K562 (cell line): ENCODE measurements around the gene HTR4. TPM values are rescaled to one million over a fixed set of nuclear protein-coding genes. Genes with fewer than 3 reads are reported as not detected.

Source experiments
- ATAC-seq: fragments of 200-7000 bp; cut with Tn5 transposase; 3 replicates; pipeline ENCODE4 v1.9.1; 2020; ENCODE audit warnings: moderate library complexity
- BruUV-seq: library from RNA; stranded (reverse); fragments of 400-500 nt; replicated peaks from 2 replicates; lab custom pipeline; 2021; lab: Mats Ljungman, UMichigan
- CTCF ChIA-PET: fragments of 300-600 bp; formaldehyde crosslinking; extraction: SDS; loops from one replicate; lab custom pipeline; 2021; ENCODE audit warnings: low intra/inter-chr PET ratio; lab: Yijun Ruan, JAX
- POLR2A ChIA-PET: fragments of 300-600, 350-650 bp; sonication (Branson Sonifier 250); formaldehyde crosslinking; extraction: SDS; loops from one replicate; lab custom pipeline; 2021; ENCODE audit warnings: antibody characterized with exemption, inconsistent platforms; lab: Yijun Ruan, JAX
- DNase-seq, 4 experiments: peaks; one replicate each; pipeline versions ENCODE4 v3.0.0 to v3.0.0-alpha.2; 2011 to 2018; ENCODE audit warnings: low spot score in 3 of 4, mixed read lengths in 3 of 4; ENCODE audit errors: extremely low read depth in 1 of 4
- FAIRE-seq: peaks from 2 replicates; lab custom pipeline; 2011; peaks lifted over from hg19 to GRCh38; lab: Jason Lieb, UNC
- H2AFZ ChIP-seq: 2 replicates; pipeline ENCODE4 v1.6.0; 2011; ENCODE audit warnings: low read depth, low read length, control low read depth, inconsistent platforms
- H3K27ac ChIP-seq: fragments of 200-600 bp; 3 replicates; pipeline ENCODE4 v1.8.0; 2011; ENCODE audit warnings: low read depth, mild to moderate bottlenecking, control low read depth, inconsistent platforms, low read length, moderate library complexity, mixed read lengths; ENCODE audit errors: extremely low read depth
- H3K27me3 ChIP-seq, 2 experiments: fragments of 300-600 bp in 1 of 2; 2 replicates in 1 of 2; 3 replicates in 1 of 2; pipeline versions ENCODE4 v1.6.0 to v1.8.0; 2011; ENCODE audit warnings: inconsistent platforms in 2 of 2, low read length in 2 of 2, mild to moderate bottlenecking in 1 of 2, mixed read lengths in 1 of 2, moderate library complexity in 1 of 2; ENCODE audit not compliant: control insufficient read depth in 2 of 2, insufficient read depth in 2 of 2
- H3K36me3 ChIP-seq: fragments of 300-600 bp; 3 replicates; pipeline ENCODE4 v1.8.0; 2011; ENCODE audit warnings: mild to moderate bottlenecking, low read length, inconsistent platforms; ENCODE audit not compliant: control insufficient read depth, insufficient read depth
- H3K4me1 ChIP-seq, 2 experiments: fragments of 200-600 bp in 1 of 2; replicated peaks in 1 of 2; 2 replicates in 1 of 2; 3 replicates in 1 of 2; pipeline versions ENCODE4 v1.5.1 to v1.8.0; 2011; ENCODE audit warnings: inconsistent platforms in 2 of 2, low read length in 2 of 2, mild to moderate bottlenecking in 1 of 2, mixed read lengths in 1 of 2, moderate library complexity in 1 of 2; ENCODE audit not compliant: control insufficient read depth in 2 of 2, insufficient read depth in 2 of 2
- H3K4me2 ChIP-seq: 2 replicates; pipeline ENCODE4 v1.6.1; 2011; ENCODE audit warnings: low read length, control low read depth, inconsistent platforms, mixed read lengths; ENCODE audit not compliant: insufficient read depth
- H3K4me3 ChIP-seq: fragments of 200-600 bp; sonication (generic), shearing (Covaris generic); 2 replicates; pipeline ENCODE4 v1.5.1; 2016; ENCODE audit warnings: control low read depth, inconsistent platforms
- H3K79me2 ChIP-seq: fragments of 200-600 bp; 3 replicates; pipeline ENCODE4 v1.8.0; 2011; ENCODE audit warnings: low read length, inconsistent platforms; ENCODE audit not compliant: control insufficient read depth, insufficient read depth
- H3K9ac ChIP-seq, 2 experiments: 2 replicates each; pipeline versions ENCODE4 v1.6.0 to v1.6.1; 2011; ENCODE audit warnings: low read depth in 2 of 2, low read length in 2 of 2, control low read depth in 1 of 2, inconsistent platforms in 1 of 2, mild to moderate bottlenecking in 1 of 2, mixed read lengths in 1 of 2; ENCODE audit not compliant: insufficient read depth in 1 of 2
- H3K9me1 ChIP-seq: one replicate; pipeline ENCODE4 v1.6.0; 2011; ENCODE audit warnings: inconsistent platforms, mild to moderate bottlenecking, low read length, moderate library complexity; ENCODE audit not compliant: control insufficient read depth, insufficient read depth
- H3K9me3 ChIP-seq: replicated peaks from 2 replicates; pipeline ENCODE4 v1.5.1; 2011; ENCODE audit warnings: low read depth, low read length, inconsistent platforms; ENCODE audit not compliant: control insufficient read depth, insufficient read depth
- H4K20me1 ChIP-seq: replicated peaks from 2 replicates; pipeline ENCODE4 v1.6.1; 2011; ENCODE audit warnings: low read length, inconsistent platforms, mixed read lengths; ENCODE audit not compliant: control insufficient read depth, insufficient read depth
- CBFA2T3 ChIP-seq: fragments of 450-650 bp; IDR thresholded peaks from 2 replicates; pipeline ENCODE4 v1.6.1; 2017
- DIDO1 ChIP-seq: fragments of 450-650 bp; IDR thresholded peaks from 2 replicates; pipeline ENCODE4 v1.6.1; 2016; ENCODE audit warnings: low read depth, missing biosample characterization, missing genetic modification characterization
- HDAC2 ChIP-seq: fragments of 450-650 bp; IDR thresholded peaks from 2 replicates; pipeline ENCODE4 v1.6.1; 2016; ENCODE audit warnings: mild to moderate bottlenecking
- HMG20B ChIP-seq: fragments of 250-450 bp; sonication (Bioruptor Pico); IDR thresholded peaks from 2 replicates; pipeline ENCODE4 v1.5.0; 2021; ENCODE audit warnings: mild to moderate bottlenecking
- MXI1 ChIP-seq: IDR thresholded peaks from 2 replicates; pipeline ENCODE4 v1.6.1; 2011; ENCODE audit warnings: low read depth, mild to moderate bottlenecking, improper control_type of control experiment, low read length
- NCOR1 ChIP-seq: fragments of 450-650 bp; IDR thresholded peaks from 2 replicates; pipeline ENCODE4 v1.6.1; 2016; ENCODE audit warnings: mild to moderate bottlenecking, moderate library complexity
- NFATC3 ChIP-seq: fragments of 450-650 bp; IDR thresholded peaks from 2 replicates; pipeline ENCODE4 v1.6.1; 2017; ENCODE audit warnings: mild to moderate bottlenecking
- RBM25 ChIP-seq: fragments of 200-400 bp; formaldehyde crosslinking; IDR thresholded peaks from 2 replicates; pipeline ENCODE4 v1.6.1; 2018; ENCODE audit warnings: low read length, low read depth, moderate library complexity; ENCODE audit not compliant: severe bottlenecking
- ZNF445 ChIP-seq: fragments of 250-450 bp; sonication (Bioruptor Pico); IDR thresholded peaks from 2 replicates; pipeline ENCODE4 v1.4.0; 2020; ENCODE audit warnings: low read depth, mild to moderate bottlenecking, moderate library complexity
- WGBS: fragments of 100-300 bp; shearing (Covaris generic); methylation state at CpG from one replicate; pipeline ENCODE4 v1.1.6; 2016; ENCODE audit warnings: low coverage, mixed read lengths; ENCODE audit not compliant: insufficient coverage; ENCODE audit errors: missing lambda C conversion rate; 5-methylcytosine and 5-hydroxymethylcytosine counted together
- in situ Hi-C: fragments of 300-500 bp; cut with MboI; formaldehyde crosslinking; loops from 4 replicates; pipeline ENCODE4 v1.15.0; 2018; ENCODE audit warnings: inconsistent platforms, mixed read lengths
- intact Hi-C: fragments of 100-400 bp; cut with micrococcal nuclease; formaldehyde crosslinking; loops from 2 replicates; pipeline ENCODE4 v1.14.2; 2022
- polyA plus RNA-seq, 8 experiments: library from polyadenylated mRNA; depleted of rRNA in 4 of 8; stranded (reverse) in 5 of 8; unstranded in 3 of 8; fragments of >200 nt; fragmentation: Nextera tagmentation in 2 of 8; fragmentation: Illumina TruSeq in 1 of 8; extraction: Ambion mirVana in 2 of 8; extraction: Trizol in 1 of 8; gene quantifications; 2 replicates each; pipeline versions ENCODE4 v1.2.1 to v1.2.3, GENCODE V29; 2011 to 2014; ENCODE audit warnings: inconsistent platforms in 1 of 8, missing spikeins in 1 of 8
- total RNA-seq, 7 experiments: library from RNA; depleted of rRNA in 6 of 7; stranded (reverse); fragments of >200 nt in 6 of 7; fragmentation: Illumina TruSeq in 2 of 7; extraction: Trizol in 2 of 7; gene quantifications; 2 replicates each; pipeline versions ENCODE4 v1.2.1 to v1.2.3, GENCODE V29; 2011 to 2021; ENCODE audit warnings: low replicate concordance in 1 of 7

HTR4 gene
- total and polyA plus RNA-seq, 9 of the 15 experiments (the other 6 are each of a cell fraction or from before 2014, with no cell fraction given): 0.13 TPM; not detected in 8

GRCh38 chr5:148620091-148620490 lies 34.2 kb downstream of the HTR4 start:
- no peaks in the 10 kb centered on the region for H3K79me2 ChIP-seq
- no peaks in the 10 kb centered on the region for H3K36me3 ChIP-seq
- no peak overlapping the region for H2AFZ ChIP-seq
- H3K4me2 ChIP-seq: no peak overlapping the region
- H3K27ac ChIP-seq: no peak overlapping the region
- WGBS: 41% methylated on average over 3 of the region's 3 CpGs
- peaks cover 0 to 16% of the 10 kb centered on the region in 2 experiments; a peak in 2 of 5 replicates for H3K4me1 ChIP-seq
- CTCF ChIA-PET: no interaction called here
- H4K20me1 ChIP-seq: no peaks in the 10 kb centered on the region
- no peak for ATAC-seq
- no peak for TF ChIP-seq MXI1
- no peak for TF ChIP-seq ZNF445 (CRISPR knock-in tag)
- TF ChIP-seq RBM25: no peak
- no peak for TF ChIP-seq HMG20B (CRISPR knock-in tag)
- no peak for TF ChIP-seq NFATC3
- TF ChIP-seq NCOR1: no peak
- no peak for TF ChIP-seq HDAC2
- POLR2A ChIA-PET: interaction anchor here (0.6 kb wide), 1 partner anchor 25 kb away, joined by 3 read pairs; no protein-coding TSS in a partner anchor
- in situ Hi-C loops: no loop called here
- H3K9me1 ChIP-seq: no peaks in the 10 kb centered on the region
- no peaks in the 10 kb centered on the region for H3K9me3 ChIP-seq
- no peak for DNase-seq
- no peak for FAIRE-seq
- intact Hi-C loops: no loop called here
- no peak overlapping the region for H3K4me3 ChIP-seq
- no TSS peak for BruUV-seq
- H3K27me3 ChIP-seq: no peaks in the 10 kb centered on the region
- H3K9ac ChIP-seq: no peak overlapping the region

GRCh38 chr5:148619484-148619883 lies 34.8 kb downstream of the HTR4 start:
- 15% methylated on average over 3 of the region's 3 CpGs for WGBS
- no peaks in the 10 kb centered on the region for H4K20me1 ChIP-seq
- in situ Hi-C loops (no loop called here), intact Hi-C loops (no loop called here)
- H3K9me3 ChIP-seq: no peaks in the 10 kb centered on the region
- H3K4me3 ChIP-seq: no peak overlapping the region
- no peak for TF ChIP-seq DIDO1 (tag)
- 0 out of 2 replicates have a peak, but pooled peaks have one; percentile 7 for TF ChIP-seq CBFA2T3
- no TSS peak for BruUV-seq
- H3K9me1 ChIP-seq: no peaks in the 10 kb centered on the region
- no peaks in the 10 kb centered on the region for H3K27me3 ChIP-seq
- H3K36me3 ChIP-seq: no peaks in the 10 kb centered on the region
- FAIRE-seq (peak; percentile 11), ATAC-seq (no peak), DNase-seq (no peak)
- H3K9ac ChIP-seq: no peak overlapping the region
- H3K79me2 ChIP-seq: no peaks in the 10 kb centered on the region
- no peak overlapping the region for H3K27ac ChIP-seq
- ChIA-PET CTCF (no interaction called here), POLR2A (interaction anchor here (0.6 kb wide), 1 partner anchor 25 kb away, joined by 3 read pairs; no protein-coding TSS in a partner anchor)
- peaks cover 0 to 16% of the 10 kb centered on the region in 2 experiments; a peak in 2 of 5 replicates for H3K4me1 ChIP-seq
- H3K4me2 ChIP-seq: no peak overlapping the region
- H2AFZ ChIP-seq: no peak overlapping the region; the same call in 1 of the 2 replicates
